NCI-H2196 treated with DMSO at 0.1 percent for 48 hours (cell line): ENCODE measurements around the gene ZRSR2.
"Not testable (repeated sequence)": the region's sequence is repeated elsewhere in the genome, so short reads cannot be mapped to it uniquely, and the experiment has no call there.

ENCODE experiments used
- DNase-seq: peaks from one replicate; lab custom pipeline; 2025; ENCODE audit not compliant: unreplicated experiment; lab: John Stamatoyannopoulos, UW

The ZRSR2 gene

DNA sequence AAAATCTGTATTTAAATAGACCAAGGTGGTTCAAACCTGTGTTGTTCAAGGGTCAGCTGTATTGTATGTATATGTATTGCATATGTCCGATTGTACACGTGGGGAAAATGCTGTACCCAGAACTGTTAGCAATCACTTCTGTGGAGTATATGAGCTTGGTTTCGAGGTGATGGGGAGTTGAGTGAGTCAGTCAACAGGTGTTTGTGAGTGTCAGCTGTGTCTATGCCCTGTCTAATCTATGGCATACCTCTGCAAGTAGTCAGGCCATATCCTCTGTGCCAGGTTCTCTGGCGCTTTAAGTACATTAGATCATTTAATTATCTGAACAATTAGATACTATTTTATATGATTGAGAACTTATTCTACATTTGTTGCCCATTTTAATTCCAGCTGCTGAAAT lies 7.4 kb downstream of the ZRSR2 start:
- DNase-seq: no peak

DNA sequence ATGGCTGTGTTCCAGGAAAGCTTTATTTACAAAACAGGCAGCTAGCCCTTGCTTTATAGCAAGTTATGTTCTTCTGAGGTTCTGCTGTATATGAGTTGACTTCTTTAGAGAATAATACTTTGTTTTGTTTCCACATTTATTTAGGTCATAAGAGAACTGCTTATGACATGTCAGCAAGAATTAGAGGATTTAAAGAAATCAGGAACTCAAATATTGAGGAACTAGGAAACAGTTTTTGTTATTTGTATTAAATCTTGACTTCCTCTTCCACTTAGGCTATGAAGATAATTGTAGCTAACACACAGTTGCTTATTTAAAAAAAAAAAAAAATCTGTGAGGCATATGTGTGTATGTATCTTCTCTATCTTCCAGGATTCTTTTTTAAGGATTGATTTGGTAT lies 14.3 kb downstream of the ZRSR2 start:
- DNase-seq: no peak

DNA sequence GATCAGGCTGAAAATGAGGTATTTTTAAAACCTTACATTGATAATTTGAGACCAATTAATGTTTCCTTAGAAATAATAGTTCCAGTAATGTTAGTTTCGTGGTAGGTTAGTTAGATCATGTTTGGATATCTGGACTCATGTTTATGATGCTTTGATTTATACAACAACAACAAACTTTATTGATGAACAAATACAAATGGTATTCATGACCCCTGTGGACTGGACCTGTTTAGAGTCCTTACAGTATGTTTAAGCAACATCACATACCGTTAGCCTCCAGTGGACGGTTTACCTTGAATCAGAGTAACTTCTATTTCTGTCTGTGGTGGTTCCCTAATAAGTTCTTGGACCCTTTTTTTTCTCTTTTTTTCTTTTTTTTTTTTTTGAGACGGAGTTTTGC lies 18.0 kb downstream of the ZRSR2 start:
- no peak for DNase-seq

DNA sequence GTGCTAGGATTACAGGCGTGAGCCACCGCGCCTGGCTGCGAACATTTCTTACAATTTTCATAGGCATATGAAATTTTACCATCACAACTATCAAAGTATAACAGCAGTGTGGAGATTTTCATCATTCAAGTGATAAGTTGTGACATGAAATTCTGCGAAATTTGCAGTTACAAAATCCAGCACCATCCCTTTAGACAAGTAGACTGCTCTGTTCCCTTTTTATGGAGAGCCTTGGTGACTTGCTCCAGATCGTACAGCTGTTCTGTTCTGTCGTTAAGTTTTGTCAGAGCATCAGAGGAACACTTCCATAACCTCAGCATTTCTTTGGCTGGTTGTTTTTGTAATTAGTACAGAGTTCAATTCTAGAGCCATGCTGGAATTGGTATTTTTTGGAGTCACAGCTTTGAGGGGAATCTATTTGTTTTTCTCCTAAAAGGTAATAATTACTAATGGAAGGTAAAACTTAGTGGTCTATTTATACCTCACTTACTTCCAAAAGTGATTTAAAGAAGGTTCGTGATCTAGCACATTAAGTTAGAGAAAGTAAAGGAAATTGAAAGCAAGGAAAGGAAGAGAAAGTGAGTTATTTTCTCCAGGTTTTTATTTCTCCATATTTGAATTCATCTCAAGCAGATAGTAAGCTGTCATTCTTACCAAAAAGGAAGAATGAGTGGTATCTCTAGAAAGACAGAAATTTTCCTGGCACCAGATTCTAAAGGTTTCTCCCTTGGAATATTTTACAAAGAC lies 22.1 kb downstream of the ZRSR2 start:
- no peak for DNase-seq

DNA sequence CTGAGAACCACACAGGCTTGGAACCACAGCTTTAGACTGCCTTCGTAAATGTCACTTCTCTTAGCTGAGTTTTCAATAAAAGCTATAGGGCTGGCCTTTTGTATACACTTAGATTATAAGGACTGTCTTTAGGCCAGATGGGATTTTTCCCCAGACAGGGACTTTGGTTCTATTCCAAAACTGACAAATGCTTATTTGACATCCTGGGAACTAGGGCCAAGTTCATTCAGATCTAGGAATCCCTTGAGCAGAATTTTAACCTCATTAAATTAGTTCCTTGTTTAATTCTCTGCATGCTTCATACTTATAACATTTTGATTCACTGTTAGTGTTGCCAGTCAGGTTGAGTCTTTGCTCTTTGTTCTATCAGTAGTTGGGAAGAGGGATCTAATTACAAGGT lies 23.1 kb downstream of the ZRSR2 start:
- DNase-seq: no peak

DNA sequence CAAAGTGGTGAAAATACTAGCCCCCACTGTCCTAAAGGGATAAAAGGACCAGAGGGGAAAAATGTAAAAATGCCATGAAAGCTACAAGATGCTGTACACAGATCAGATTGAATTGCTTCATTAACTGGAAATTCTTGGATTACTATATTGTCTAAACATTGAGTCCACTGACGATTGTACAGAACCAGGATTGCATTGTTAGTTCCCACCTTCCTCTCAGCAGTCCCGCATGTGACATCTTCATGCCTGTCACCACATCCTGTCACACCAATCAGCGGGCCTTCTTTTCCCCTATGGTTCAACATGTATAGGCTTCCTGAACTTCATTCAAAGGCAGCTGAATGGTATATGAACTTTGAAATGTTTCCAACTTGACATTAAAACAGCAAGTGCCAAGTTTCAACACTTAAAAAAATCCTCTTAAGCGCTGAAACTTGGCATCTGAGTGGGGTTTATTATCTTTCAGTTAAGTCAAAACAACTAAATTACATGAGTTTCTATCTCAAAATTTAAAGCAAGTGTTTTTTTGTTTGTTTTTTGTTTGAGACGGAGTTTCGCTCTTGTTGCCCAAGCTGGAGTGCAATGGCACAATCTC lies 24.6 kb downstream of the ZRSR2 start:
- no peak for DNase-seq

DNA sequence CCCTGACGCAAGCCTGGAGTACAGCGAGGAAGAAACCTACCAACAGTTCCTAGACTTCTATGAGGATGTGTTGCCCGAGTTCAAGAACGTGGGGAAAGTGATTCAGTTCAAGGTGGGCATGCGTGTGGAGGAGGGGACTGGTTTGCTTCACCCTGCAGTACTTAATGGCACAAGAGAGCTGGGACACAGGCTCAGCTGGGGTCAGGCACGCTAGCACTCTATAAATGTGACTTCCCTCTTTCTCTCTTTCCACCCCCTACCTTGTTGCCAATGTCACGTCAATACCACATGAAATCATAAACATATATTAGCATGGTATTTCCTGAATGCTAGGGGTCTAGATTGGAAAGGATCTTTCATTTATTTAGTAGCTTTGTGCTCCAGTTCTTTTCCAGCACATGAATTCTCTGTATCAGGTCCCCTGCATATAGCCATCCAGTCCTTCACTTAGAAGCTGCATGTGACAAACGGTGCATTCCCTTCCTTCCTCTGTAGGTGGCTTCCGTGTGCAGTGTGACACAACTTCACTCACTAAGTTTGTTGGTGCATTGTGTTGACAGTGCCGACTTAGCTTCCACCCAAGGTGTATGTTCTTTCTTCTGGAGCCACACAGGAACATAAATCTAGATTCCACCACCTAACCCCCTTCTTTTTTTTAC lies 25.6 kb downstream of the ZRSR2 start:
- no peak for DNase-seq

DNA sequence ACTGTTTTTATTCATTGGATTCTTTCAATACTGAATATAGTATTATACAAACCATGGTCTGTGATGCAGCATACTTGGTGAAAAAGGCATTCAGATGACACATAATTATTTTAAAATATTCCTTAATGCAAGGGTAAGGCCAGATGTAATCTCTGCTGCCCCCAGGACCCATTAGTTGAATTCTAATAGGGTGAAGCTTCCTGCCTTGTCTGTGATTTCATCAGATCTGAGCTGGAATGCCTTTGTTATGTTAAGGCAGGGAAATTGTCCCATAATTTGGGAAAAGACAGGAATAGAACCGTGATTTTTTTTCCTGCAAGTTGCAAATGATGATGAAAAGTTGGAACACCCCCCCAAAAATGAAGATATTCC lies 26.1 kb downstream of the ZRSR2 start:
- no peak for DNase-seq

DNA sequence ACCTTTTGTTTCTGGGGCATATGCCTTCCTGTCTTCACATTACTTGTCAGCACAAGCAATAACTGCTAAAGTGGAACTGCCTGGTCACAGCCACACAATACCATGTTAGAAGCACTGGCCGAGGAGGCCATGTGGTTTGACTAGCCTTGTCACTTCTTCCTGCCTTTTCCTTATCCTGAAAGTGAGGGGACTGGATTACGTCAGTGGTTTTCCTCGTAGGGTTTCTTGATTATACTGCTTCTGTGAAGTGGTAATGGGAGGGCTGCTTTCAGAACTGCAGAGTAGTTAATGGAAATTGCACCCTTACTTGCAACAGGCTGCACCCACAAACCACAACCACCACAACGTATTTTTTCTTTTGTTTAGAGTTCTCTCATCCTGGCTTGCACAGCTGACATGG lies 26.6 kb downstream of the ZRSR2 start:
- no peak for DNase-seq

DNA sequence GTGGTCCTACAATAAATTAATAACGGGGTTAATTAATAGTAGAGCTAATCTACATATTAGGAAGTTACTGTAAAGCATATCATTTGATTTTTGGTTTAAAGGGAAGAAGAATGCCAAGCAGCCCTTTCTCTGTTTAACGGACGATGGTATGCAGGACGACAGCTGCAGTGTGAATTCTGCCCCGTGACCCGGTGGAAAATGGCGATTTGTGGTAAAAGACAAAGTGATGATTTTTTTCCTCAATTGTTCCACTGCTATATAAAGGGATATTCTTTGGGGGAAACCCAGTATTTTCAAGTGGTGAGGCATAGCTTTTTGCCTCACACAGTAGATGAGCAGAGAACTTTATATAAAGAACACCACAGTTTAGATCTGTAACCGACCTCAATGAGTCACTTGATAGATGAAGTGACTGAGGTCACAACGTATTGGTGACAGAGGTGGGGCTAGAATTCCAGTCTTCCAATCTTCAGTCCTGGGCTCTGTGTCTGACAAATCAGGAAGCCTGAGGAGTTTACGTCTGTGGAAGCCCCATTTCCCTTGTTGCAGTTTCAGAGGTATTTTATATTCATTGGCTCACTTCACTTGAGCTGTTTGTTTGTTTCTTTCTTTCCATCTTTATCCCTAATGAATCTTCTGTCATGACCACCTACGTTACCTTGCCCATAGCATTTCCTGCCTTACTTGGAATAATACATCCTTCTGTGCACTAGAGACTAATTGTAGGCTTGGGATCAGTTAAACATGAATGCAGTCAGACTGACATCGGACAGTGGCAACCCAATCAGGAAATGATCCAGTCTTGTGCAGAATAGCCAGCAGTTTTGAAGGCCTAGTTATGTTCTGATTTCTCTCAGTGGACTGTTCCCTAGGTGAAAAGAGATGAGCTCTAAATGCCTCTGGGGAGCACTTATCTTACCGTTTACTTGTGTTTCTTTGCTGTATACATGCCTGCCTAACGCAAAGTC lies 30.1 kb downstream of the ZRSR2 start:
- DNase-seq: no peak

DNA sequence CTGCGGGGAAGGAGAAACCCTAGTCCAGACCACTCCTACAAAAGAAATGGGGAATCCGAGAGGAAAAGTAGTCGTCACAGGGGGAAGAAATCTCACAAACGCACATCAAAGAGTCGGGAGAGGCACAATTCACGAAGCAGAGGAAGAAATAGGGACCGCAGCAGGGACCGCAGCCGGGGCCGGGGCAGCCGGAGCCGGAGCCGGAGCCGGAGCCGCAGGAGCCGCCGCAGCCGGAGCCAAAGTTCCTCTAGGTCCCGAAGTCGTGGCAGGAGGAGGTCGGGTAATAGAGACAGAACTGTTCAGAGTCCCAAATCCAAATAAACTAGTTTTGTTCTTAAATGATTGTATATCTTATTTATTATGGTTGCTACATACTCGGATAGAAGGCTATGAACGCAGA lies 32.6 kb downstream of the ZRSR2 start:
- no peak for DNase-seq

DNA sequence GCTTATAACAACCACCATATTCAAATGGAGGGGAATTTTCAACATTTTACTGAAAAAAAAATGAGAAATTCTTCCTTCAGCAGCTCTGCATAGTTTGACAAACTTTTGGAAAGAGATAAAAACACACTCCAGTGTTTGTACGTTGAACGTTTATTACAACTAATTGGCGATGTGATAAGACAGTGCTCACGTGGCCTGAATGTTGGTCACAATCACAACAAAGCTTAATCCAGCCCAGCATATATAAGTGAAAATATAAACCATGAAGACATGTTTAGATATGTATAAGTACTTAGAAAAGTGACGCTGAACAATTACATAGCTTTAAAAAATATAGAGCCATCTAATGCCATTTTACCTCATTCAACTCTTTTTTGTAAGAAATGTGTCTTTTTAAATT lies 35.7 kb downstream of the ZRSR2 start:
- no peak for DNase-seq

DNA sequence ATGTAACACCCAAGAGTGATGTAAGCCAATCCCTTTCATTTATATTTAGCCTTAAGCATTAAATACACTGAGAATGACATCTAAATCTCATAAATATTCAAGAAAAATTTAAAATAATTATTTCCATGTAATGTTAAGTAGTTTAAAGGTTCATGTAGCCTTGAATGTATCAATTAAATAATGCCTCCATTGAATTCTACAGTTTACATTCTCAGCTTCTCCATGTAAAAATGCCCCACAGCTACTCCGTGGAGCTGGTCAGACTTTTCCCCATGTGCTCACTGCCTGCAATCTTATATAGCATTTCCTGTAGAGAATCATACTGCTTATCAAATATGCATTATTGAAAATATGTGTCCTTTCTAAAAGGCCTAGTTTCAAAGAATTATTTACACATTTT lies 38.9 kb downstream of the ZRSR2 start:
- DNase-seq: no peak

DNA sequence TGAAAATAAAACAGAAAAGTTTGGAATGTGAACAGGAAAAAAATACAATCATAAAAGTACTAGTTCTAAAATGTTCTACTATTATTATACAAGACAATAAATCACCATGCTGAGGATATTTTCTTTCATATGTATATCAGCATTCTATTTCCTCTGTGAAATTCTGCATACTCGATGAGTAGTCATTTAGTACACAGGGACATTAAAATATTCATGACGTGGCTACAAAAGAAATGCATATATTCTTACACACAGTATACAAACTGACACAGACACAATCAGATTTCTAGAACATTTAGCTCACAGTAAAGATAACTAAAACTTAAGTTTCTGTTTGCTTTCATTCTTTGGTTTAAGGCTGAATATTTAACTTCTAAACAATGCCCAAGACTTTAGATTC lies 41.1 kb downstream of the ZRSR2 start:
- DNase-seq: not testable (repeated sequence)

DNA sequence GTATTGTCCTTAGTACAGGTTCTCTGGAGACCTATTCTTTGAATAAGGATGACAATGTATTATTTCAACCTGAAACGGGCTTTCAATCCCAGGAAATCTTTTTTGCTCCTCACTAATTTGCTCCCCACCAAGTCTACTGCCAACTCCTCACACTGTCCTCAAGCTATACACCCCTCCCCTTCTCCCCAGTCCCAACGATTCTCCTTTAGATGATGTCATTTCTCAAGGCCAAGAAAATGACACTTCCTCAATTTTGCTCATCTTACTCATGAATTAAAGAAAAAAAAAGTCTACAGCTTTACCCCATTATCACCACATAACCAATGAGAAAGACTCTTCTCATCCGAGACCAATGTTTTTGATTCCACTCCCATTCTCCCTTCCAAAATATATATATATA lies 43.8 kb downstream of the ZRSR2 start:
- DNase-seq: no peak

DNA sequence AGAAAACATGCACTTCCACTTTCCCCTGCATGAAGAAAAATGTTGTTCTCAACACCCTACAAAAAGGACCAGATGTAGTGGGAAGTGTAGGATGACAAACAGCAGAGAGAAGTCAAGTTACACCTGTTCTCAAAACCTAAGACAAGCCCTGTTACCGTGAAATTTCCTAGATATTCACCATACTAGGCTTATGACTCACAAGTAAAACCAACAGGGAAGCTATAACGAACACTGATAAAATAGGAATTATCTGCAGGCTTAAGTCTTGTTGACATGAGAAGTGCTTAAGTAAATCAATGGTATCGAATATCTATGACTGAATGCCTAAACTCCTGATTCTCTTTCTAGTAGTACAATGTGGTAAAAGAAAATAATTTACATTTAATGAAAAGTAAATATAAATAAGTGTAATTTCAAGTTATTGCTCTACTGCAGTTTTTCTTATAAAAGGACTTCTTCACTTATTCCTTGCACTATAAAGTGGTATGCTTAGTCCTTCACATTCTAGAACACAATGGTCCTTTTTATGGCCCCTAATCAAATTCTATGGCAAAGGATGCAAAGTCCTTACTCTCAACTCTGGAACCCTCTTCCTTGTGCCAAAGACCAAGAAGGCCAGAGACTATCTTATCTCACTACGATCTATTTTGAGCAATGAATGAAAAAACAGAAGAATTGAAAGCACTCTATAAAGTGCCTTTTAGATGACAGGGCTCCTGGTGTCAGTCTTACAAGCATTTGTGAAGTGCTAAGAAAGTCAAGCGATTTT lies 44.7 kb downstream of the ZRSR2 start:
- no peak for DNase-seq

DNA sequence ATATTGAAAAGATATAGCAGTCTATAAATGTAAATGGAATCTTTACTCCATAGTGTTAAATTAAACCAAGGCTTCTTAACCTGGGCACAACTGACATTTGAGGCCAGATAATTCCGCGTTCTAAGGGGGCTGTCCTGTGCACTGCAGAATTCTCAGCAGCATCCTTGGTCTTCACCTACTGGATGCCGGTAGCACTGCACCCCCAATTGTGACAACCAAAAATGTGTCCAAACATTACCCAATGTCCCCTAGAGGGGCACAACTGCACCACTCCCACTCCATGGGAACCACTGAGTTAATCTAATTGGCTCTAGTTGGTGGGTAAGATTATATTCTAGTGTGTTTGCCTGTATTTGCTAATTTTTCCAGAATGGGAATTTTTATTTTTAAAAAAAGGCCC lies 47.7 kb downstream of the ZRSR2 start:
- DNase-seq: no peak

DNA sequence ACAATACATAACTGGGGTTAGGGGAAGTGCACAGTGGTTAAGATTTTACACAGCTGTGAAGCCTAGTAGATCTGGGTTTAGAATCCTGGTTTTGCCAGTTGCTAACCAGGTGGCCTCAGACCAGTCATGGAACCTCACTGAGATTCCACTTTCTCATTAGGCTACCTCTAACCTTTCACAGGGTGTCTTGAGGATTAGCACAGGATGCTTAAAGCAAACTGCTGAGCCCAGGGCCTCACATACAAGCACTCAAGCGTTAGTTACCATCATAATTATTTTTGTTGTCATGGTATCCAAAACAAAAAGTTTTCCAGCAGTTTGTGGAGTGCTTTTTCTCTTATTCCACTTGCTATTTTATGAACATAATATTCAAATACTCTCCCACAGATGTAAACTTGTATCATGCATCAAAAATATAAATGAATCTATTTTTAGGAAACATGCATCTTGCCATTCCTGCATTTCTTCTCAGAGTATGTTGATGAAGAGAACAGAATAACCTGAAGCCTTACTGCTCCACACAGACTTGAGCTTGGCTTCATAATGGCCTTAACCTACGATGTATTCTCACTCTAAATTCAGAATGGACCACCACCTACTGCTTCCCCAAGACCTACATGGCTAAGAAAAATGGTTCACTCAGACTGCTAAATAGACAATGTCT lies 51.7 kb downstream of the ZRSR2 start:
- no peak for DNase-seq

DNA sequence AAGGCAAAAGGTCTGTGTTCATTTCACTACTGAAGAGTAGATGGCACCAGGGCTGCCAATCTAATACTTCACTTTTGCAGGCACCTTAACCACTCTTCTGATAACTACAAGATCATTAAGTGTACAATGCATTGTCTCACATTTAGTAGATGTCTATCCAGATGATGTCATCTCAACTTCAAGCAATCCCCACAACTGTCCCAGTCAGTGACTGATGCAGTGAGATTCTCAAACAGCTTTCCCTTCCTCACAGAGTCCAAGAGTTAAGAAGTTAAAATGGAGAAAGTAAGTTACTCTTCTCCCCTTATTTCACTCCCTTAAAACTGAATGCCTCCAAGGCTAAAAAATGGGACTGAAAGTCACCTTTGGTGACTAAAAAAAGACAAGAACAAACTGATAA lies 53.7 kb downstream of the ZRSR2 start:
- DNase-seq: no peak

DNA sequence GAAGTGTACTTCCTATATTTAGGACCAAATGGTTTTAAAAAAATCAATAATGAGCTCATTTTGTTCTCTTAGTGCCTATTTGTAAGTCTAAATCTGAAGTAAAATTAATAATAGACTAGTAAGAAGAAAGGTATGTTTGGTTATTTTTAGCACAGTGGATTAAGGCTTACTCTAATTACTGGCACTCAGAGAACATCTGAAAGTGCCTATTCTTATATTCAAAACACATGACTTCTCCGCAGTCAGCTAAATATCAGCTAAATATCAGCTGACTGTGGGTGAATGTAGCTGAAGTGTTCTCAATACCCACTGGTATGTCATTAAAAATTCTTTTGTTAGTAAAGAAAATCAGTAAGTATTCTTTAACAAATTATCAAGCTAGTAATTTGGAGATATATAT lies 58.3 kb downstream of the ZRSR2 start:
- no peak for DNase-seq
